Inflammatory macrophage treated with lipopolysaccharide for 1 hour (primary cell): Measurements from ENCODE around the gene SIX2.

Experiments
- DNase-seq, 2 donors: peaks; one replicate each; pipeline ENCODE4 v3.0.0-alpha.2; 2020 to 2022

Gene SIX2

DNA sequence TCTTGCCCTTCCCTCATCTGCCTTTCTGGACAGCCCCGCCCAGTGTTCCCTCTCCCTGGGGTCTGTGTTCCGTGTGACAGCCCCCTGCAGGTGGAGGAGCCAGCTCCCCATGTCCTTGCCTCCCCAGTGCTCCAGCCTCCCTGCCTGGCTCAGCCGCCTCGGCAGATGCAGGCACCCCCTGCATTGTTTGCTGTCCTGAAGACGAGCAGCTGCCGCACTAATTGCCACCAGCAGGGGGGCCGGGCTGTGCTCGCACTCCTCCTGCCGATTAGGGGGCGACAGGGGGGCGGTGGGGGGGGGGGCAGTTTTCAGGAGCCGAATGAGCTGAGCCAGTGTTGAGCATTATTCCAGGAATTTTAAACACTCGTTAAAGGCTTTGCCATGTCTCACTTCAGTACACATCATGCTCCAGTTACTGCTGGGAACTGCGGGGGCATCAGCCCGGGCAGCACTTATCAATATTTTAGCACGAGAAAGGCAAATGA lies 44.5 kb downstream of the SIX2 start:
- DNase-seq: no peak

DNA sequence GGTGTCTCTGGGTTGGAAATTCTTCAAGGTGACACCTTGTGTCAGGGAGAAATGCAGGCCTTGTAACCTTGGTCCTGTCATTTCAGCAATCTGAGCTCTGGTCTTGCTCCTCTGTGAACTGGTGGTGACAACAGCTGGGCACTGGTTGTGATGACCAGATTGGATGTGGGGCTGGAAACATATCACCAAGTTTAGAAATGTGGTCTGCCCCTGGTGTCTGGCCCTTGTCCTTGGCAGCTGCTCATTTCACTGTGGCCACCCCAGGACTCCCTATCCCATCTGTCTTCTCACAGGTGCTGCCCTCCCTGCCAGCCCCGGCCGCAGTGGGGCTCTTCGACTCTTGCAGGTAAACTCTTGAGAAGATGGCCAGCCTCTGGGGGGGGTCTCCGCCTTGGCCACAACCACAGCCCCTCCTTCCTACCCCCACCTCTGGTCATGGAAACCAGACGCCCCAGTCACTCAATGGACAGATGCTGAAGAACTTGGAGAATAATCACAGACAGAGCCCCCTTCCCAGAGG lies 47.0 kb downstream of the SIX2 start:
- no peak for DNase-seq

DNA sequence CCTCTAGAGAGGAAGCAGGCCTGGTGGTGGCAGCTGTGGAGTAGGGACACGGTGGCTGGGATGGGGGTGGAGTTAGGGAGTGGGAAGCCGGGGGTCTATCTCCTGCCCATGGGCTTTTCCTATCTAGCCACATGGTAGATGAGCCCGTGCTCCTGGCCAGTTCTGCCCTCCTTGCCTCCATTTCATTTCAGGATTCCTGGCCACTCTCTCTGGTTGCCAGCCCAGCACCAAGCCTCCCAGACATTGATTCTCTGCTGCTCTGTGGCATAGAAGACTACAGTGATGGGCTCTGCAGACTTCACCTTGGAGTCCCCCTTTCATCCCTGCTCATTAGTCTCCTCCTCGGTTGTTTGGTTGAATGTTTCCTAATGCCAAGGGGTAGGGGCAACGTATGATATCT lies 48.4 kb downstream of the SIX2 start:
- DNase-seq: no peak

DNA sequence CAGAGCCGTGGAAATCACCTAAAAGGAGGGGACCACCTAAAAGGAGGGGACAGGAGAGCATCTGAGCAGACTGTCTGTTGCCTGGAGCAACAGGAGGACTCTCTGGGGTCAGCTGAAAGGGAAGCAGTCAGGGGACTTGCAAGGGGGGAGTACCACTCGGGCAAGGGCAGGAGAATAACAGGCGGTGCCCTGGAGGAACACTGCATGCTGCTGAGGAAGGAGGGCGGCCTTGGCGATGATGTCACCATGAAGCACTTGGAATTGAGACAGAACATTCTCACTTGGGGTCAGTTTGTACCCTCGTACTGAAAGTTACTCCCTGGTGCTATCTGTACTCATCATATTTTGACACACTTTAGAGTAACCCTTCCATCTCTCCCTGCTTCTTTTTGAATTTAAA lies 49.4 kb downstream of the SIX2 start:
- no peak for DNase-seq

DNA sequence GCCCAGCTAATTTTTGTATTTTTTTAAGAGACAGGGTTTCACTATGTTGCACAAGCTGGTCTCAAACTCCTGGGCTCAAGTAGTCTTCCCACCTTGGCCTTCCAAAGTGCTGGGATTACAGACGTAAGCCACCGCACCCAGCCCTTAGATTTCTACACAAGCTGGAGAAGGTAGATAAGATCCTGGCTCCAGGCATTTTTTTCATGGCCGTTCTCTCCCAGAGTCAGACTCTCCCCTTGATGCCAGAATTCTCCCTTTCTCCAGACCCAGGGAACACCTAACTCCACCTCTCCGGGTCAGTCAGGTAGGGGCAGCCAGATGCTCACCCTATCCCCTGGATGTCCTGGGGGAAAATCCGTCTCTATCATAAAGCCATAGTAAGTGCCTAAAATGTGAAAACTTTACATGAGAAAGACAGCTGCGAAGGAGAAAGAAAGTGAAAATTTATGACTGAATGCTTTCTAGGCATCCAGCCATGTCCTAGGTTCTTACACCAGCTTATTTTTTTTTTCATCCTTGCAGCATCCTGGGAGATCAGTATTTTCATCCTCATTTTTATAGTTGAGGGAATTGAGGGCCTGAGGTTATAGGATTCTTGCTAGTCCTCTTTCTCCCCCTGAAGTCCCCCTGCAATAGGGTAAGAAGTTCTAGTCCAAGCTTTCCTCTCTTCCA lies 51.5 kb downstream of the SIX2 start:
- DNase-seq: no peak

DNA sequence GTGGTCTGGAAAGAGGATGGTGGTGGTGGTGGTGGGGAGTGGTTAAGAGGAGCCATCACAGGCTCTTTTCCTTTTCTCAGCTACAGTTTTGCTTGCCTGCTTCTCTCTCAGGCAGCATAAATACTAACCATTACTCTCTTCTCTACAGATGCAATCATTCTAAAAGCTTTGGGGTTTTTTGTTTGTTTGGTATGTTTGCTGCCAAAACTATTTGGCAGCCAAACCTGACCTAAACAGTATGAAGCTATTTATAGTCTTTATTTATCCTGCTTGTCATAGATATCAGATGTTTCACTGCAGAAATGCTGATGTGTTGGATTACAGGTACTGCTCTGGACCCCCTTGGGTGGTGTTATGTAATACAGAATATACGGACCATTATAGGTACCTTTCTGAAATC lies 52.4 kb downstream of the SIX2 start:
- no peak for DNase-seq

DNA sequence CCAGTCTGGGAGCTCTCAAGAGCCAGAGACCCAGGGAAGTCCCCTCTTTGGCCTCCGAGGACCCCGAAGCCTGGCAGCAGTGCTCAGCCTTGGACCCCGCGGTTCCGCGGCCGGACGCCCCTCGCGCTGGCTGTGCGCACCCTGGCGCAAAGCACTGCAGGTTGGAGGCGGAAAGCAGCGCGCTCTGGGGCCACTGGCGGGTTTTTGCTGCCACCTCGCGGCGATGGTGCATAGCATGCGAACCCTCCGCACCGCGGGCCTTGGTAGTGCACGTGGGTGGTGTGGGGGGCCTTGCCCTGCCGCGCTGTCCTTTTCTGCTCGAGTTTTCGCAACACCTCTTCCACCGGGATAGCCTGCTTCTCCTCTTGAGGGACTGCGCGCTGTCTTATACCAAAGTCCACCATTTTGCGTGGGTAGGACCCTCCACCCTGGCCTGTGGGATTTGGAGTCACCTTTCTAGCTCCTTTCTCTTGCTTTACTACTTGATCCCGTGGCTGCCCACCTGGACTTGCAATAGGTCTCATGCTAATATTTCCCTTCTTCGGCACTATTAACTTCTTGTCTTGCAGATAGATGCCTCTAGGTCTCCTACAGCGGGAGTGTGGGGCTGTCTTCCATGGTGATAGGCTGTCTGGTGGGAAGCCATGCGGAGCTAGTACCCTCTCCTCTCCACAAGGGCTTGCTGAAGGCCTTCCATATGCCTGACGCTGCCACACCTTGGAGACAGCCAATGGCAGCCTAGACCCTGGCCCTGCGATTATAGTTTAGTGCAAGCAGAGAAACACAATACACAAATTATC lies 53.5 kb downstream of the SIX2 start:
- DNase-seq: peak; percentile 31 to 85
